ENCODE data around the gene TMEM150B.

GRCh38 chr19:55285229-55285890 is 39.8 kb downstream of the TMEM150B start:
- TF ChIP-seq, protein P1, sequence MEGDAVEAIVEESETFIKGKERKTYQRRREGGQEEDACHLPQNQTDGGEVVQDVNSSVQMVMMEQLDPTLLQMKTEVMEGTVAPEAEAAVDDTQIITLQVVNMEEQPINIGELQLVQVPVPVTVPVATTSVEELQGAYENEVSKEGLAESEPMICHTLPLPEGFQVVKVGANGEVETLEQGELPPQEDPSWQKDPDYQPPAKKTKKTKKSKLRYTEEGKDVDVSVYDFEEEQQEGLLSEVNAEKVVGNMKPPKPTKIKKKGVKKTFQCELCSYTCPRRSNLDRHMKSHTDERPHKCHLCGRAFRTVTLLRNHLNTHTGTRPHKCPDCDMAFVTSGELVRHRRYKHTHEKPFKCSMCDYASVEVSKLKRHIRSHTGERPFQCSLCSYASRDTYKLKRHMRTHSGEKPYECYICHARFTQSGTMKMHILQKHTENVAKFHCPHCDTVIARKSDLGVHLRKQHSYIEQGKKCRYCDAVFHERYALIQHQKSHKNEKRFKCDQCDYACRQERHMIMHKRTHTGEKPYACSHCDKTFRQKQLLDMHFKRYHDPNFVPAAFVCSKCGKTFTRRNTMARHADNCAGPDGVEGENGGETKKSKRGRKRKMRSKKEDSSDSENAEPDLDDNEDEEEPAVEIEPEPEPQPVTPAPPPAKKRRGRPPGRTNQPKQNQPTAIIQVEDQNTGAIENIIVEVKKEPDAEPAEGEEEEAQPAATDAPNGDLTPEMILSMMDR (conservative IDR thresholded peaks at IDR 0.05), result no peak
- TF ChIP-seq EZH2 (IDR thresholded peaks at IDR 0.05; ENCODE audit: low read depth), result no peak

Measured in PC-9 (cell line).